Ishikawa (cell line): ENCODE results near the gene WNT4.

Experiments used
- CEBPB ChIP-seq: IDR thresholded peaks from 2 replicates; pipeline ENCODE4 v1.6.1; 2012
- CREB1 ChIP-seq: IDR thresholded peaks from 2 replicates; pipeline ENCODE4 v1.6.1; 2012; ENCODE audit warnings: low read depth
- EGR1 ChIP-seq: IDR thresholded peaks from 2 replicates; pipeline ENCODE4 v1.6.1; 2012
- EP300 ChIP-seq: IDR thresholded peaks from 2 replicates; pipeline ENCODE4 v1.6.1; 2012; ENCODE audit warnings: borderline replicate concordance
- FOXM1 ChIP-seq: IDR thresholded peaks from 2 replicates; pipeline ENCODE4 v1.6.1; 2012; ENCODE audit warnings: low read depth, borderline replicate concordance
- NFIC ChIP-seq: IDR thresholded peaks from 2 replicates; pipeline ENCODE4 v1.6.1; 2012
- RAD21 ChIP-seq: IDR thresholded peaks from 2 replicates; pipeline ENCODE4 v1.6.1; 2012; ENCODE audit warnings: low read depth
- TAF1 ChIP-seq: IDR thresholded peaks from 2 replicates; pipeline ENCODE4 v1.6.1; 2012; ENCODE audit warnings: low read depth, mild to moderate bottlenecking
- TCF12 ChIP-seq: IDR thresholded peaks from 2 replicates; pipeline ENCODE4 v1.6.1; 2012; ENCODE audit warnings: low read depth
- TEAD4 ChIP-seq: IDR thresholded peaks from 2 replicates; pipeline ENCODE4 v1.6.1; 2012
- YY1 ChIP-seq: IDR thresholded peaks from 2 replicates; pipeline ENCODE4 v1.6.1; 2012; ENCODE audit warnings: low read depth
- TF ChIP-seq, protein P1 (sequence below): IDR thresholded peaks from 2 replicates; pipeline ENCODE4 v1.6.1; 2012
- TF ChIP-seq, protein P2 (sequence below): IDR thresholded peaks from 2 replicates; pipeline ENCODE4 v1.6.1; 2012
- TF ChIP-seq, protein P3 (sequence below): IDR thresholded peaks from 2 replicates; pipeline ENCODE4 v1.6.1; 2012; ENCODE audit warnings: low read depth, mild to moderate bottlenecking

DNA sequence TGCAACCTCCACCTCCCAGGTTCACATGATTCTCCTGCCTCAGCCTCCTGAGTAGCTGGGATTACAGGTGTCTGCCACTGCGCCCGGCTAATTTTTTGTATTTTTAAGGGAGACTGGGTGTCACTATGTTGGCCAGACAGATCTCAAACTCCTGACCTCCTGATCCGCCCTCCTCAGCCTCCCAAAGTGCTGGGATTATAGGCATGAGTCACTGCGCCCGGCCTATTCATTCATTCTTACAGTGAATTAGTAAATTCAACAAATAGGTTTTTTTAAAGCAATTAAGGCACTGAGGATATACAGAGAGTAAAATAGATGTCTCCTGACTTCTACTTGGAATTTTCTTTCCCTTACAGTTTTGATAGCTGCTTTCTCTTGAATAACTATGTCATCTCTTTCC, 46.9 kb downstream of the WNT4 start:
- TF ChIP-seq EP300, result no peak
- no peak for TF ChIP-seq CEBPB
- TF ChIP-seq, protein P1, sequence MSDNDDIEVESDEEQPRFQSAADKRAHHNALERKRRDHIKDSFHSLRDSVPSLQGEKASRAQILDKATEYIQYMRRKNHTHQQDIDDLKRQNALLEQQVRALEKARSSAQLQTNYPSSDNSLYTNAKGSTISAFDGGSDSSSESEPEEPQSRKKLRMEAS, result no peak
- TF ChIP-seq EGR1, result no peak
- TF ChIP-seq, protein P2, sequence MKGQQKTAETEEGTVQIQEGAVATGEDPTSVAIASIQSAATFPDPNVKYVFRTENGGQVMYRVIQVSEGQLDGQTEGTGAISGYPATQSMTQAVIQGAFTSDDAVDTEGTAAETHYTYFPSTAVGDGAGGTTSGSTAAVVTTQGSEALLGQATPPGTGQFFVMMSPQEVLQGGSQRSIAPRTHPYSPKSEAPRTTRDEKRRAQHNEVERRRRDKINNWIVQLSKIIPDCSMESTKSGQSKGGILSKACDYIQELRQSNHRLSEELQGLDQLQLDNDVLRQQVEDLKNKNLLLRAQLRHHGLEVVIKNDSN, result no peak
- no peak for TF ChIP-seq TAF1
- no peak for TF ChIP-seq RAD21
- no peak for TF ChIP-seq CREB1
- TF ChIP-seq NFIC, result no peak
- TF ChIP-seq FOXM1, result no peak
- TF ChIP-seq YY1, result no peak
- TF ChIP-seq, protein P3, sequence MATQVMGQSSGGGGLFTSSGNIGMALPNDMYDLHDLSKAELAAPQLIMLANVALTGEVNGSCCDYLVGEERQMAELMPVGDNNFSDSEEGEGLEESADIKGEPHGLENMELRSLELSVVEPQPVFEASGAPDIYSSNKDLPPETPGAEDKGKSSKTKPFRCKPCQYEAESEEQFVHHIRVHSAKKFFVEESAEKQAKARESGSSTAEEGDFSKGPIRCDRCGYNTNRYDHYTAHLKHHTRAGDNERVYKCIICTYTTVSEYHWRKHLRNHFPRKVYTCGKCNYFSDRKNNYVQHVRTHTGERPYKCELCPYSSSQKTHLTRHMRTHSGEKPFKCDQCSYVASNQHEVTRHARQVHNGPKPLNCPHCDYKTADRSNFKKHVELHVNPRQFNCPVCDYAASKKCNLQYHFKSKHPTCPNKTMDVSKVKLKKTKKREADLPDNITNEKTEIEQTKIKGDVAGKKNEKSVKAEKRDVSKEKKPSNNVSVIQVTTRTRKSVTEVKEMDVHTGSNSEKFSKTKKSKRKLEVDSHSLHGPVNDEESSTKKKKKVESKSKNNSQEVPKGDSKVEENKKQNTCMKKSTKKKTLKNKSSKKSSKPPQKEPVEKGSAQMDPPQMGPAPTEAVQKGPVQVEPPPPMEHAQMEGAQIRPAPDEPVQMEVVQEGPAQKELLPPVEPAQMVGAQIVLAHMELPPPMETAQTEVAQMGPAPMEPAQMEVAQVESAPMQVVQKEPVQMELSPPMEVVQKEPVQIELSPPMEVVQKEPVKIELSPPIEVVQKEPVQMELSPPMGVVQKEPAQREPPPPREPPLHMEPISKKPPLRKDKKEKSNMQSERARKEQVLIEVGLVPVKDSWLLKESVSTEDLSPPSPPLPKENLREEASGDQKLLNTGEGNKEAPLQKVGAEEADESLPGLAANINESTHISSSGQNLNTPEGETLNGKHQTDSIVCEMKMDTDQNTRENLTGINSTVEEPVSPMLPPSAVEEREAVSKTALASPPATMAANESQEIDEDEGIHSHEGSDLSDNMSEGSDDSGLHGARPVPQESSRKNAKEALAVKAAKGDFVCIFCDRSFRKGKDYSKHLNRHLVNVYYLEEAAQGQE, result no peak
- no peak for TF ChIP-seq TEAD4
- no peak for TF ChIP-seq TCF12
